Activated B cell treated with CpG ODN at 0.5 μM for 24 hours (primary cell): ENCODE data around the gene KRT27. TPM values are rescaled to one million over a fixed set of nuclear protein-coding genes. Genes with fewer than 3 reads are reported as not detected.

Experiments
- ATAC-seq: fragments of 200-7000 bp; cut with Tn5 transposase; one replicate; pipeline ENCODE4 v1.10.0; 2021; ENCODE audit warnings: low read depth, mild to moderate bottlenecking, moderate library complexity
- CTCF ChIA-PET: fragments of 350-600 bp; sonication (Branson Sonifier 250); formaldehyde crosslinking; loops from one replicate; lab custom pipeline; 2021; ENCODE audit warnings: antibody characterized with exemption; lab: Charles Lee
- POLR2A ChIA-PET: fragments of 350-600 bp; sonication (Branson Sonifier 250); formaldehyde crosslinking; loops from one replicate; lab custom pipeline; 2021; ENCODE audit warnings: antibody characterized with exemption; lab: Charles Lee
- DNase-seq: peaks from one replicate; pipeline ENCODE4 v3.0.0; 2022
- H3K27ac Mint-ChIP-seq: one replicate; pipeline ENCODE4 v1.8.0; 2020; ENCODE audit warnings: mixed read lengths
- H3K27me3 Mint-ChIP-seq: one replicate; pipeline ENCODE4 v1.8.0; 2021; ENCODE audit warnings: mixed read lengths
- H3K36me3 Mint-ChIP-seq: one replicate; pipeline ENCODE4 v1.8.0; 2021; ENCODE audit warnings: low read depth, mixed read lengths
- H3K4me1 Mint-ChIP-seq: one replicate; pipeline ENCODE4 v1.8.0; 2021; ENCODE audit warnings: mixed read lengths
- H3K4me3 Mint-ChIP-seq: one replicate; pipeline ENCODE4 v1.8.0; 2020; ENCODE audit warnings: mild to moderate bottlenecking, mixed read lengths
- H3K9me3 Mint-ChIP-seq: one replicate; pipeline ENCODE4 v1.8.0; 2020; ENCODE audit warnings: mixed read lengths
- intact Hi-C: fragments of 100-400 bp; cut with micrococcal nuclease; formaldehyde crosslinking; loops from one replicate; pipeline ENCODE4 v1.15.1; 2024
- total RNA-seq: library from RNA; stranded (reverse); gene quantifications from 2 replicates; pipeline ENCODE4 v1.2.3, GENCODE V29; 2022
- TF ChIP-seq, protein P1 (sequence below): fragments of 200-600 bp; IDR thresholded peaks from one replicate; pipeline ENCODE4 v1.8.0; 2022; ENCODE audit warnings: antibody characterized with exemption, mild to moderate bottlenecking

Gene KRT27
- total RNA-seq, 1 donor from 2014 or later = not detected

DNA sequence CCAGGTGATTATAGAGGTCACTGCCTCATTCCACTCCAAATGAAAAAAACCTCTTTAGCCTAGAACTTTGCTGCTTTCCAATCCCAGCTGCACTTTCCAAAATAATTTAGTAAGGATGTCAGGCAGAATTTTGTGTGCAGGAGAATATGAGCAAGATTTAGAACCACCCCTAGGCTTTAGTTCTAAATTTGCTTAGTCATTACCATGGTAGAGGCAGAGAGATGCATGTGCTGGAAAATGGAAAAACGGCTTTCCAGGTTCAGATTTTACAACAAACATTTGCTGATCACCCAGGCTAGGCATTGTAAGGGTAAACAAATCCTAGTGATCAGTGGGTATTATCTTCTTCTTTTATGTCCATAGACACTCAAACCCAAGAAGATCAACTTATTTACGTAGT, 16.7 kb downstream of the KRT27 start:
- ChIA-PET POLR2A (interaction anchor here (0.7 kb wide), 1 partner anchor 820 kb away, joined by 3 read pairs; no protein-coding TSS in a partner anchor), CTCF (no interaction called here)
- no peak overlapping the region for H3K4me3 Mint-ChIP-seq
- intact Hi-C loops = no loop called here
- DNase-seq (no peak), ATAC-seq (no peak)
- no peak overlapping the region for H3K27ac Mint-ChIP-seq
- H3K27me3 Mint-ChIP-seq = peaks cover 19% of the 10 kb centered on the region
- no peaks in the 10 kb centered on the region for H3K4me1 Mint-ChIP-seq
- peaks cover 25% of the 10 kb centered on the region for H3K9me3 Mint-ChIP-seq
- H3K36me3 Mint-ChIP-seq = peaks cover 2% of the 10 kb centered on the region
- TF ChIP-seq, protein P1, sequence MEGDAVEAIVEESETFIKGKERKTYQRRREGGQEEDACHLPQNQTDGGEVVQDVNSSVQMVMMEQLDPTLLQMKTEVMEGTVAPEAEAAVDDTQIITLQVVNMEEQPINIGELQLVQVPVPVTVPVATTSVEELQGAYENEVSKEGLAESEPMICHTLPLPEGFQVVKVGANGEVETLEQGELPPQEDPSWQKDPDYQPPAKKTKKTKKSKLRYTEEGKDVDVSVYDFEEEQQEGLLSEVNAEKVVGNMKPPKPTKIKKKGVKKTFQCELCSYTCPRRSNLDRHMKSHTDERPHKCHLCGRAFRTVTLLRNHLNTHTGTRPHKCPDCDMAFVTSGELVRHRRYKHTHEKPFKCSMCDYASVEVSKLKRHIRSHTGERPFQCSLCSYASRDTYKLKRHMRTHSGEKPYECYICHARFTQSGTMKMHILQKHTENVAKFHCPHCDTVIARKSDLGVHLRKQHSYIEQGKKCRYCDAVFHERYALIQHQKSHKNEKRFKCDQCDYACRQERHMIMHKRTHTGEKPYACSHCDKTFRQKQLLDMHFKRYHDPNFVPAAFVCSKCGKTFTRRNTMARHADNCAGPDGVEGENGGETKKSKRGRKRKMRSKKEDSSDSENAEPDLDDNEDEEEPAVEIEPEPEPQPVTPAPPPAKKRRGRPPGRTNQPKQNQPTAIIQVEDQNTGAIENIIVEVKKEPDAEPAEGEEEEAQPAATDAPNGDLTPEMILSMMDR = no peak

GRCh38 chr17:40763752-40764151, 18.6 kb downstream of the KRT27 start:
- TF ChIP-seq, protein P1 = no peak
- peaks cover 41% of the 10 kb centered on the region for H3K9me3 Mint-ChIP-seq
- CTCF ChIA-PET = no interaction called here
- ATAC-seq (no peak), DNase-seq (no peak)
- H3K27ac Mint-ChIP-seq = no peak overlapping the region
- intact Hi-C loops = no loop called here
- no peaks in the 10 kb centered on the region for H3K4me1 Mint-ChIP-seq
- no peak overlapping the region for H3K4me3 Mint-ChIP-seq
- peaks cover 12% of the 10 kb centered on the region for H3K36me3 Mint-ChIP-seq
- POLR2A ChIA-PET = no interaction called here
- H3K27me3 Mint-ChIP-seq = peaks cover 21% of the 10 kb centered on the region

DNA sequence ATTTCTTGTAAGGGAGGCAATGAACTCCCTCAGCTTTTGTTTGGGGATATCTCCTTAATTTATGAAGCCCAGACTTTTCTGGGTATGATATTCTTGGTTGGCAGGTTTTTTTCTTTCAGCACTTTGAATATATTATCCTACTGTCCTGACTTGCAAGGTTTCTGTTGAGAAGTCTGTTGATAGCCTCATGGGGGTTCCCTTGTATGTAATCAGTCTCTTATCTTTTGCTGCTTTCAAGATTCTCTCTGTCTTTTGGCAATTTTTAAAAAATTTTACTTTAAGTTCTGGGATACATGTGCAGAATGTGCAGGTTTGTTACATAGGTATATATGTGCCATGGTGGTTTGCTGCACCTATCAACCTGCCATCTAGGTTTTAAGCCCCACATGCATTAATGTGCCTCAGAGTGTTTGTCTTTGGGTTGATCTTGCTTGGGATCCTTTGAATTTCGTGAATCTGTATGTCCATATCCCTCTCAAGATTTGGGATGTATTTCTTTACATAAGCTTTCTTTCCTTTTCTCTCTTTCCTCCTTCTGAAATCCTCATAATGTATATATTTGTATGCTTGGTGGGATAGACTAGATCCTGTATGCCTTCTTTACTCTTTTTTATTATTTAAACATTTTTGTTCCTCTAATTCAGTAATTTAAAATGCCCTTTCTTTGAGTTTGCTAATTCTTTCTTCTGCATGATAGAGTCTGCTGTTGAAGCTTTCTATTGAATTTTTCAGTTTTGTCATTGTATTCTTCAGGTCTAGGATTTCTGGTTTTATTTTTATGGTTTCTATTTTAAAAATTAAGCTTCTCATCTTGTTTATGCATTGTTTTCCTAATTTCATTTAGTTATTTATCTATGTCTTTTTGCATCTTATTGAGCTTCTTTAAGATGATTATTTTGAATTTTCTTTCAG, 22.0 kb downstream of the KRT27 start:
- no peak for DNase-seq
- H3K9me3 Mint-ChIP-seq = peaks cover 53% of the 10 kb centered on the region
- no peak overlapping the region for H3K4me3 Mint-ChIP-seq
- H3K27me3 Mint-ChIP-seq = peaks cover 27% of the 10 kb centered on the region
- POLR2A ChIA-PET = no interaction called here
- ATAC-seq = no peak
- CTCF ChIA-PET = no interaction called here
- no peak overlapping the region for H3K27ac Mint-ChIP-seq
- H3K36me3 Mint-ChIP-seq = peaks cover 12% of the 10 kb centered on the region
- TF ChIP-seq, protein P1 = no peak
- intact Hi-C loops = no loop called here
- H3K4me1 Mint-ChIP-seq = no peaks in the 10 kb centered on the region

GRCh38 chr17:40755231-40755630, 27.1 kb downstream of the KRT27 start, which contains the start of gene KRT25:
Gene KRT25, minus strand, starts transcription at chr17:40755331. Its CDS starts 60 bp downstream, at chr17:40755271.
- H3K27me3 Mint-ChIP-seq = peaks cover 45% of the 10 kb centered on the region
- TF ChIP-seq, protein P1 = no peak
- H3K4me1 Mint-ChIP-seq = no peaks in the 10 kb centered on the region
- CTCF ChIA-PET = no interaction called here
- peaks cover 7% of the 10 kb centered on the region for H3K36me3 Mint-ChIP-seq
- DNase-seq = no peak
- H3K4me3 Mint-ChIP-seq = no peak within 1 kb of the TSS
- H3K27ac Mint-ChIP-seq = no peak within 1 kb of the TSS
- H3K9me3 Mint-ChIP-seq = peaks cover 25% of the 10 kb centered on the region
- POLR2A ChIA-PET = no interaction called here
- intact Hi-C loops = no loop called here
- ATAC-seq = no peak

- Mint-ChIP-seq H3K36me3 (no peaks in the 10 kb centered on the region), H3K27ac (no peak overlapping the region), H3K9me3 (peaks cover 13% of the 10 kb centered on the region), H3K4me1 (no peaks in the 10 kb centered on the region), H3K4me3 (no peak overlapping the region), H3K27me3 (peaks cover 42% of the 10 kb centered on the region)
- no peak for DNase-seq
- no peak for ATAC-seq
- intact Hi-C loops = no loop called here
- TF ChIP-seq, protein P1 = no peak
- POLR2A ChIA-PET = no interaction called here
- CTCF ChIA-PET = no interaction called here
Observed at GRCh38 chr17:40753804-40754203, 28.5 kb downstream of the KRT27 start.
